ENCODE data around the gene FGF12.

- TF ChIP-seq CTCF (IDR thresholded peaks at IDR 0.05; ENCODE audit: low read depth, low read length) (no peak), EZH2phosphoT487 (IDR thresholded peaks at IDR 0.05; ENCODE audit: low read depth) (no peak)
These were observed 557.3 kb downstream of the FGF12 start for GRCh38 chr3:192170031-192170430.

All from OCI-LY3 (cell line).